Colonic mucosa (tissue), 4 donors: ENCODE data around the gene ITPKB. TPM values are rescaled to one million over a fixed set of nuclear protein-coding genes. Genes with fewer than 3 reads are reported as not detected.

ENCODE experiments used
- DNase-seq: peaks from one replicate; pipeline ENCODE4 v3.0.0-alpha.2; 2020
- H3K27ac ChIP-seq: fragments of 200-600 bp; one replicate; pipeline ENCODE4 v1.8.0; 2021
- H3K27me3 ChIP-seq: fragments of 200-600 bp; one replicate; pipeline ENCODE4 v1.8.0; 2021
- H3K36me3 ChIP-seq: fragments of 200-600 bp; one replicate; pipeline ENCODE4 v1.8.0; 2021
- H3K4me1 ChIP-seq: fragments of 200-600 bp; one replicate; pipeline ENCODE4 v1.8.0; 2021; ENCODE audit warnings: mild to moderate bottlenecking
- H3K4me3 ChIP-seq: fragments of 200-600 bp; one replicate; pipeline ENCODE4 v1.8.0; 2021
- H3K9ac ChIP-seq, 2 donors: one replicate each; pipeline ENCODE4 v1.7.0; 2013; ENCODE audit warnings: control low read depth in 2 of 2, low read depth in 2 of 2, low read length in 2 of 2
- H3K9me3 ChIP-seq: fragments of 200-600 bp; one replicate; pipeline ENCODE4 v1.8.0; 2021
- CTCF ChIP-seq: fragments of 200-600 bp; IDR thresholded peaks from one replicate; pipeline ENCODE4 v1.8.0; 2022; ENCODE audit warnings: antibody characterized with exemption, mild to moderate bottlenecking
- intact Hi-C: fragments of 100-400 bp; cut with DNase I; formaldehyde crosslinking; loops from one replicate; pipeline ENCODE4 v1.14.1; 2022
- total RNA-seq, 2 donors: library from RNA; stranded (reverse); fragmentation: NEBNext Ultra II Directional in 1 of 2; extraction: Animal tissue kit (Norgen Biotek cat#: 25700) in 1 of 2; gene quantifications; one replicate each; pipeline ENCODE4 v1.2.1, GENCODE V29; 2021
- donor health status: healthy.
- donor health status: DM: no; HTN: no; CAD: no.
- donor health status: DM: no; HTN: no; CAD: no.

Gene ITPKB
- total RNA-seq, 2 donors from 2014 or later: 11.6 to 16.9 TPM

GRCh38 chr1:226784081-226785049, 45.3 kb upstream of the ITPKB start:
- no peak overlapping the region for H3K27ac ChIP-seq
- H3K4me1 ChIP-seq: peaks cover 2% of the 10 kb centered on the region
- no peak for TF ChIP-seq CTCF
- no peak overlapping the region for H3K4me3 ChIP-seq
- H3K27me3 ChIP-seq: no peaks in the 10 kb centered on the region
- DNase-seq: no peak
- H3K9ac ChIP-seq: no peak overlapping the region
- no peaks in the 10 kb centered on the region for H3K36me3 ChIP-seq
- no peaks in the 10 kb centered on the region for H3K9me3 ChIP-seq
- intact Hi-C loops: no loop called here

- intact Hi-C loops: no loop called here
- Histone ChIP-seq H3K27me3 (no peaks in the 10 kb centered on the region), H3K4me1 (peaks cover 6% of the 10 kb centered on the region), H3K9me3 (no peaks in the 10 kb centered on the region), H3K36me3 (no peaks in the 10 kb centered on the region), H3K27ac (no peak overlapping the region), H3K4me3 (no peak overlapping the region), H3K9ac (no peak overlapping the region)
- DNase-seq: no peak
- TF ChIP-seq CTCF: no peak
Observed at GRCh38 chr1:226782845-226783601, 43.9 kb upstream of the ITPKB start.

GRCh38 chr1:226781937-226782609, 43.0 kb upstream of the ITPKB start:
- Histone ChIP-seq H3K27me3 (no peaks in the 10 kb centered on the region), H3K9ac (no peak overlapping the region), H3K27ac (no peak overlapping the region), H3K9me3 (no peaks in the 10 kb centered on the region), H3K4me3 (no peak overlapping the region), H3K4me1 (peaks cover 6% of the 10 kb centered on the region), H3K36me3 (no peaks in the 10 kb centered on the region)
- TF ChIP-seq CTCF: no peak
- intact Hi-C loops: no loop called here
- no peak for DNase-seq

GRCh38 chr1:226779561-226779960, 40.5 kb upstream of the ITPKB start:
- no peaks in the 10 kb centered on the region for H3K36me3 ChIP-seq
- no peaks in the 10 kb centered on the region for H3K27me3 ChIP-seq
- intact Hi-C loops: no loop called here
- DNase-seq: peak; percentile 57
- H3K27ac ChIP-seq: no peak overlapping the region
- TF ChIP-seq CTCF: no peak
- no peaks in the 10 kb centered on the region for H3K9me3 ChIP-seq
- no peak overlapping the region for H3K4me3 ChIP-seq
- H3K9ac ChIP-seq: no peak overlapping the region
- H3K4me1 ChIP-seq: peaks cover 6% of the 10 kb centered on the region

- no peak overlapping the region for H3K4me3 ChIP-seq
- H3K4me1 ChIP-seq: peaks cover 6% of the 10 kb centered on the region
- TF ChIP-seq CTCF: no peak
- peak; percentile 49 for DNase-seq
- H3K9ac ChIP-seq: no peak overlapping the region
- H3K27me3 ChIP-seq: no peaks in the 10 kb centered on the region
- no peaks in the 10 kb centered on the region for H3K9me3 ChIP-seq
- no peaks in the 10 kb centered on the region for H3K36me3 ChIP-seq
- intact Hi-C loops: no loop called here
- H3K27ac ChIP-seq: no peak overlapping the region
Observed at GRCh38 chr1:226778657-226779058, 39.6 kb upstream of the ITPKB start.
